HL-60 (cell line): ENCODE measurements around the gene LRFN4.

Source experiments
- CTCF ChIP-seq: IDR thresholded peaks from one replicate; pipeline ENCODE4 v1.5.1; 2011; ENCODE audit warnings: low read length, control low read depth, inconsistent platforms; ENCODE audit not compliant: insufficient read depth
- GABPA ChIP-seq: IDR thresholded peaks from 2 replicates; pipeline ENCODE4 v1.6.1; 2012; ENCODE audit warnings: low read depth
- POLR2AphosphoS5 ChIP-seq: IDR thresholded peaks from 2 replicates; pipeline ENCODE4 v1.6.1; 2012; ENCODE audit warnings: low read depth
- TF ChIP-seq, protein P1 (sequence below): IDR thresholded peaks from 2 replicates; pipeline ENCODE4 v1.6.1; 2012; ENCODE audit warnings: low read depth; ENCODE audit not compliant: insufficient replicate concordance

DNA sequence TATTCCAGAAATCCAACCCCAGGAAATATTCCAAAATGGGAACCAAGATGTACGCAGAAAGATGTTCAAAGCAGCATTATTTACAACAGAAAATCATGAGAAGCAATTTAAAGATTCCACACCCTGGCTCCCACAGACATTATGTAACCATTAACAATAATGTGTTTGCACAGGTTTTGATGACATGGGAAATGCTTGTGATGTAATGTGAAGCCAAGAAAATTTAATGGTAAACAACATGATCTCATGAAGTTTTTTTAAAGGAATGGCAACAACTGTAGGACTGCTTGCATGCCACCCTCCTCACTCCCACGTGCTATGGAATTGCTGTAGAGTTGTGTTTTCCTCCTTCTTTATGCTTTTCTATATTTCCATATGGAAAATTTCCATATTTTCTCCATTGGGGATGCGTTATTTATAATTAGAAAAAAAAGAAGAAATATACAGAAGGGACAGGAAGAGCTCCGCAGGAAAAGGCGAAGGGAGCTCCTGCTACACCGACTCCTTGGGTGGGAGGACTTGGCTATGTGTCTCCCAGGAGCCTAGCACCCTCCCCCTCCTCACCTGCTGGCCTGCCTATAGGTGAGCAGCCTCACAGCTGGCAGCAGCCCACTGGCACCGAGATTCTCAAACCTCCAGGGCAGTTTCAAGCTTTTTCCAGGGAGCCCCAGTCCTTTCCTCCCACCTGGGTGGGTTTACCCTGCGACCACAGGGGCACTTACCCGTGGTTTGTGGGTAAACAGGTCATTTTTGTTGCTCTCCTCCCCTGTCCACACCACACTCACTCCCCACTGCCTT is 20.9 kb downstream of the LRFN4 start:
- no peak for TF ChIP-seq CTCF
- TF ChIP-seq POLR2AphosphoS5, result no peak
- TF ChIP-seq GABPA, result no peak
- TF ChIP-seq, protein P1, sequence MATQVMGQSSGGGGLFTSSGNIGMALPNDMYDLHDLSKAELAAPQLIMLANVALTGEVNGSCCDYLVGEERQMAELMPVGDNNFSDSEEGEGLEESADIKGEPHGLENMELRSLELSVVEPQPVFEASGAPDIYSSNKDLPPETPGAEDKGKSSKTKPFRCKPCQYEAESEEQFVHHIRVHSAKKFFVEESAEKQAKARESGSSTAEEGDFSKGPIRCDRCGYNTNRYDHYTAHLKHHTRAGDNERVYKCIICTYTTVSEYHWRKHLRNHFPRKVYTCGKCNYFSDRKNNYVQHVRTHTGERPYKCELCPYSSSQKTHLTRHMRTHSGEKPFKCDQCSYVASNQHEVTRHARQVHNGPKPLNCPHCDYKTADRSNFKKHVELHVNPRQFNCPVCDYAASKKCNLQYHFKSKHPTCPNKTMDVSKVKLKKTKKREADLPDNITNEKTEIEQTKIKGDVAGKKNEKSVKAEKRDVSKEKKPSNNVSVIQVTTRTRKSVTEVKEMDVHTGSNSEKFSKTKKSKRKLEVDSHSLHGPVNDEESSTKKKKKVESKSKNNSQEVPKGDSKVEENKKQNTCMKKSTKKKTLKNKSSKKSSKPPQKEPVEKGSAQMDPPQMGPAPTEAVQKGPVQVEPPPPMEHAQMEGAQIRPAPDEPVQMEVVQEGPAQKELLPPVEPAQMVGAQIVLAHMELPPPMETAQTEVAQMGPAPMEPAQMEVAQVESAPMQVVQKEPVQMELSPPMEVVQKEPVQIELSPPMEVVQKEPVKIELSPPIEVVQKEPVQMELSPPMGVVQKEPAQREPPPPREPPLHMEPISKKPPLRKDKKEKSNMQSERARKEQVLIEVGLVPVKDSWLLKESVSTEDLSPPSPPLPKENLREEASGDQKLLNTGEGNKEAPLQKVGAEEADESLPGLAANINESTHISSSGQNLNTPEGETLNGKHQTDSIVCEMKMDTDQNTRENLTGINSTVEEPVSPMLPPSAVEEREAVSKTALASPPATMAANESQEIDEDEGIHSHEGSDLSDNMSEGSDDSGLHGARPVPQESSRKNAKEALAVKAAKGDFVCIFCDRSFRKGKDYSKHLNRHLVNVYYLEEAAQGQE, result no peak
